Ishikawa (cell line): ENCODE data around the gene CD300E.

ENCODE experiments used
- CEBPB ChIP-seq: IDR thresholded peaks from 2 replicates; pipeline ENCODE4 v1.6.1; 2012
- CREB1 ChIP-seq: IDR thresholded peaks from 2 replicates; pipeline ENCODE4 v1.6.1; 2012; ENCODE audit warnings: low read depth
- EGR1 ChIP-seq: IDR thresholded peaks from 2 replicates; pipeline ENCODE4 v1.6.1; 2012
- EP300 ChIP-seq: IDR thresholded peaks from 2 replicates; pipeline ENCODE4 v1.6.1; 2012; ENCODE audit warnings: borderline replicate concordance
- FOXM1 ChIP-seq: IDR thresholded peaks from 2 replicates; pipeline ENCODE4 v1.6.1; 2012; ENCODE audit warnings: low read depth, borderline replicate concordance
- NFIC ChIP-seq: IDR thresholded peaks from 2 replicates; pipeline ENCODE4 v1.6.1; 2012
- RAD21 ChIP-seq: IDR thresholded peaks from 2 replicates; pipeline ENCODE4 v1.6.1; 2012; ENCODE audit warnings: low read depth
- TAF1 ChIP-seq: IDR thresholded peaks from 2 replicates; pipeline ENCODE4 v1.6.1; 2012; ENCODE audit warnings: low read depth, mild to moderate bottlenecking
- TCF12 ChIP-seq: IDR thresholded peaks from 2 replicates; pipeline ENCODE4 v1.6.1; 2012; ENCODE audit warnings: low read depth
- TEAD4 ChIP-seq: IDR thresholded peaks from 2 replicates; pipeline ENCODE4 v1.6.1; 2012
- YY1 ChIP-seq: IDR thresholded peaks from 2 replicates; pipeline ENCODE4 v1.6.1; 2012; ENCODE audit warnings: low read depth
- ZBTB7A ChIP-seq: IDR thresholded peaks from 2 replicates; pipeline ENCODE4 v1.6.1; 2012; ENCODE audit warnings: low read depth
- TF ChIP-seq, protein P1 (sequence below): IDR thresholded peaks from 2 replicates; pipeline ENCODE4 v1.6.1; 2012
- TF ChIP-seq, protein P2 (sequence below): IDR thresholded peaks from 2 replicates; pipeline ENCODE4 v1.6.1; 2012
- TF ChIP-seq, protein P3 (sequence below): IDR thresholded peaks from 2 replicates; pipeline ENCODE4 v1.6.1; 2012; ENCODE audit warnings: low read depth, mild to moderate bottlenecking

CD300E gene

DNA sequence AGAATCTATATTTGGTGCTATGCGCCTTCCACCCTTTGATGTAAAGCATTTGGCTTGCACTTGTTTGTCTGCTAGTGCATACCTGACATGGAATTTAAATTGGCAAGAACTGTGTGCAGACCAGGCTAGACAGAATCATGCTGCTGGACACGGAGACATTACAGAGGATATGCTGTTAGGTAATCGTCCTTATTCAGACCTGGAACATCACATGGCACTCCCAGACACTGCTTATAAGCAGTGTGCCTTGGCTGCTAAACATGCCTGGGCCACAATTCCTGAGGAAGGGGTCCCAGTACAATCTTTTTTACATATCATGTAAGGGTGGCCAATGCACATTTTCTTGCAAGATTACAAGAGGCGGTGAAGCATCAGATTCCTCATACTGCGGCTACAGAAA, 37.8 kb downstream of the CD300E start:
- TF ChIP-seq EGR1 (no peak), NFIC (no peak), YY1 (no peak), TAF1 (no peak), TEAD4 (no peak), TCF12 (no peak), FOXM1 (no peak)
- TF ChIP-seq, protein P1, sequence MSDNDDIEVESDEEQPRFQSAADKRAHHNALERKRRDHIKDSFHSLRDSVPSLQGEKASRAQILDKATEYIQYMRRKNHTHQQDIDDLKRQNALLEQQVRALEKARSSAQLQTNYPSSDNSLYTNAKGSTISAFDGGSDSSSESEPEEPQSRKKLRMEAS = no peak

DNA sequence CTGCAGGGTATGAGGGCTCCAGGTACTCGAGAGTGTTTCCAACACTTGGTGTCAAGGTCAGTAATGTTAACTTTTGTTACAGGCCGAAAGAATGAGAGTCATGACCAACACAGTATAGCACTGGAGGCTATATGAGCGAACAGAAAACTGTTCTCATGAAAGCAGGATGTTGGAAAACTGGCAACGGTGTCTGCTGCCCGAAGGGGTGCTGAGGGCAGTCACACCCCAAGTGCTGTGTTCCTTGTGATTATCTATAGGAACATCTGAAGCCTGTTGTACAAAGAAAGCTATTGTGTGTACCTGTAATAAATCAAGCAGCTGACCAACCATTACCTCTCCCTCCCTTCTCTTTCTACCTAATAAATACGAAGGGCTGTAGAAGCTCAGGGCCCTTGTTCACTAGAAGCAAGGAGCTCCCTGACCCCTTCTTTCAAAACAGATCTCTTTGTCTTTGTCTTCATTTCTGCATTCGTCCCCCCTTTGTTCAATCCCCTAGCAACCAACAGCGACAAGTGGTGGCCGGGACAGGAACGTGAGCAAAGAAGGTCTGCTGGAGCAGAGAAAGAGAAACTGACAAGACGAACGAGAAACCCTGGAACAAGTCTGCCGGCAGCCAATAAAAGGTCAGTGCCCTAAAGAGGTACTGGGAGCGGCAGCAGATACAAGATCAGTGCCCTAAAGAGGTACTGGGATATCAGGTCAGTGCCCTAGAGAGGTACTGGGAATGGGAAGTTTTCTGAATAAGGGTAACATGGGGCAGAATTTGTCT, 39.1 kb downstream of the CD300E start:
- TF ChIP-seq ZBTB7A (no peak), TCF12 (no peak), EGR1 (no peak), TAF1 (no peak), FOXM1 (no peak), NFIC (no peak), CEBPB (no peak)

DNA sequence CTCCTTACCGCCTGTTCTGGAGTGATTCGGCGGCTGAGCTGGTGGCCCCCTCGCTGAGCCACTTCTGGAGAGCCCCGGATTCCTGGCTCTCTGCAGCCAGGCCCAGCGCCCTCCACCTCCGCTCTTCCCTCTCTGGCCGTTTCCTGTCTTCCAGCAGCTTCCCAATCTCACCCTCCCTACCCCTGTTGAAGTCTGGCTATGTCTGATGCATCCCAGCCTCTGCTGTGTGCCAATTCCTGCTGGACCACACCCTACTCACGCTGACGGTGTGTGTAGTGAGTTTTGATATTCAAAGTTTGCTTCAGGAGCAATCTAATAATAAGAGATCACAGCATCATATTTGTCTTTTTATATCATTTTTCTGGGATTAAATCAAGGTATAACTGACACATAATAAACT, 40.9 kb downstream of the CD300E start:
- TF ChIP-seq, protein P1 = no peak
- TF ChIP-seq, protein P2, sequence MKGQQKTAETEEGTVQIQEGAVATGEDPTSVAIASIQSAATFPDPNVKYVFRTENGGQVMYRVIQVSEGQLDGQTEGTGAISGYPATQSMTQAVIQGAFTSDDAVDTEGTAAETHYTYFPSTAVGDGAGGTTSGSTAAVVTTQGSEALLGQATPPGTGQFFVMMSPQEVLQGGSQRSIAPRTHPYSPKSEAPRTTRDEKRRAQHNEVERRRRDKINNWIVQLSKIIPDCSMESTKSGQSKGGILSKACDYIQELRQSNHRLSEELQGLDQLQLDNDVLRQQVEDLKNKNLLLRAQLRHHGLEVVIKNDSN = no peak
- TF ChIP-seq EGR1 (no peak), CREB1 (no peak), ZBTB7A (no peak), RAD21 (no peak), NFIC (no peak), TEAD4 (no peak), TCF12 (no peak), FOXM1 (no peak), TAF1 (no peak), YY1 (no peak), EP300 (no peak), CEBPB (no peak)
- TF ChIP-seq, protein P3, sequence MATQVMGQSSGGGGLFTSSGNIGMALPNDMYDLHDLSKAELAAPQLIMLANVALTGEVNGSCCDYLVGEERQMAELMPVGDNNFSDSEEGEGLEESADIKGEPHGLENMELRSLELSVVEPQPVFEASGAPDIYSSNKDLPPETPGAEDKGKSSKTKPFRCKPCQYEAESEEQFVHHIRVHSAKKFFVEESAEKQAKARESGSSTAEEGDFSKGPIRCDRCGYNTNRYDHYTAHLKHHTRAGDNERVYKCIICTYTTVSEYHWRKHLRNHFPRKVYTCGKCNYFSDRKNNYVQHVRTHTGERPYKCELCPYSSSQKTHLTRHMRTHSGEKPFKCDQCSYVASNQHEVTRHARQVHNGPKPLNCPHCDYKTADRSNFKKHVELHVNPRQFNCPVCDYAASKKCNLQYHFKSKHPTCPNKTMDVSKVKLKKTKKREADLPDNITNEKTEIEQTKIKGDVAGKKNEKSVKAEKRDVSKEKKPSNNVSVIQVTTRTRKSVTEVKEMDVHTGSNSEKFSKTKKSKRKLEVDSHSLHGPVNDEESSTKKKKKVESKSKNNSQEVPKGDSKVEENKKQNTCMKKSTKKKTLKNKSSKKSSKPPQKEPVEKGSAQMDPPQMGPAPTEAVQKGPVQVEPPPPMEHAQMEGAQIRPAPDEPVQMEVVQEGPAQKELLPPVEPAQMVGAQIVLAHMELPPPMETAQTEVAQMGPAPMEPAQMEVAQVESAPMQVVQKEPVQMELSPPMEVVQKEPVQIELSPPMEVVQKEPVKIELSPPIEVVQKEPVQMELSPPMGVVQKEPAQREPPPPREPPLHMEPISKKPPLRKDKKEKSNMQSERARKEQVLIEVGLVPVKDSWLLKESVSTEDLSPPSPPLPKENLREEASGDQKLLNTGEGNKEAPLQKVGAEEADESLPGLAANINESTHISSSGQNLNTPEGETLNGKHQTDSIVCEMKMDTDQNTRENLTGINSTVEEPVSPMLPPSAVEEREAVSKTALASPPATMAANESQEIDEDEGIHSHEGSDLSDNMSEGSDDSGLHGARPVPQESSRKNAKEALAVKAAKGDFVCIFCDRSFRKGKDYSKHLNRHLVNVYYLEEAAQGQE = no peak

DNA sequence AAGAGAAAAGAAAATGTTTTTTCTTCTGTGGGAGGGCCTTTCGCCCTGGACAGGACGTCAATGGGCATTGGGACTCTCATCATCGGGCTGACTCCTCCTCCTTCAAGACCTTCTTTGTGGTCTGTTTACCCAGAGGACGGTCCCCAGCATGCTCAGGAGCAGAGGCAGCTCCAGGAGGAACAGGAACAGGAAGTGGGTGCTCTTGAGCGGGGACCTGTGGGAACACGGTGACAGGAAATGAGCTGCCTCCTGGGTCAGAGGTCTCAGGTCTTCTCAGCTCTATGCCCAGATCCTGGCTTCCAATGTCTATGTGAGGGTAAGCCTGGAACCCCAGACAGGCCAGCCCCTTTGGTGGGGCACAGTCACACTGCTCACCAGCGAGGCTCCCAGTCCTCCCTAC, 43.6 kb downstream of the CD300E start:
- TF ChIP-seq ZBTB7A (no peak), YY1 (no peak), TCF12 (no peak), RAD21 (no peak), EP300 (no peak), TAF1 (no peak), FOXM1 (no peak), NFIC (no peak), CEBPB (no peak), CREB1 (no peak), EGR1 (no peak), TEAD4 (no peak)
- TF ChIP-seq, protein P1 = no peak
- TF ChIP-seq, protein P3 = no peak
- TF ChIP-seq, protein P2 = no peak

DNA sequence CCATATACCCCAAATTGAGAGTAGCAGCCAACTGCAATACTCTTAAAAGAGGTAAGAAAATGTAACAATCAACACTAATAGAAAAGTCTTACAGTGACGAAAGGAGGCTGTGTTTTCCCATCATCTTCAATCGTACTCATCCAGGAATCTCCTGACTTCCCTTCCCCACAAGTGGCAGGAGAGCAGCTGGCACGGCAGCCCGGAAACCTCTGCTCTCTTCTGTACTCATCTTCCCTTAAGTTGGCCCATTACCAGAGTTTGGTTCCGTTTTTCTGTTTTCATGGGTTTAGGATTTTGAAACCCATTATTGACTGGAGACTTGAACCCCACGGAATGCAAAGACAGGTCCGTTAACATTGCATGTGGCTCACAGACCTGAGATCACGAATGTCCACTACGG, 44.6 kb downstream of the CD300E start:
- no peak for TF ChIP-seq CREB1
- TF ChIP-seq EGR1 = no peak
- no peak for TF ChIP-seq NFIC
- TF ChIP-seq, protein P2 = no peak
- no peak for TF ChIP-seq EP300
- no peak for TF ChIP-seq TCF12
- no peak for TF ChIP-seq CEBPB
- no peak for TF ChIP-seq TAF1
- TF ChIP-seq RAD21 = no peak
- TF ChIP-seq FOXM1 = no peak
- TF ChIP-seq, protein P1 = no peak
- TF ChIP-seq, protein P3 = no peak
- no peak for TF ChIP-seq ZBTB7A
- TF ChIP-seq YY1 = no peak
- TF ChIP-seq TEAD4 = no peak
